IPS-18a (cell line): Measurements from ENCODE around the gene SLC15A4.
"Not testable (repeated sequence)": the region's sequence is repeated elsewhere in the genome, so short reads cannot be mapped to it uniquely, and the experiment has no call there.

Experiments used
- H3K27ac ChIP-seq: one replicate; pipeline ENCODE4 v1.5.1; 2013; ENCODE audit warnings: low read length
- H3K27me3 ChIP-seq: one replicate; pipeline ENCODE4 v1.6.1; 2013; ENCODE audit warnings: mild to moderate bottlenecking, low read length; ENCODE audit not compliant: control insufficient read depth, insufficient read depth
- H3K36me3 ChIP-seq: one replicate; pipeline ENCODE4 v1.6.1; 2013; ENCODE audit warnings: low read depth, low read length; ENCODE audit not compliant: control insufficient read depth
- H3K4me1 ChIP-seq: one replicate; pipeline ENCODE4 v1.6.1; 2013; ENCODE audit warnings: low read depth, low read length; ENCODE audit not compliant: control insufficient read depth
- H3K4me3 ChIP-seq: one replicate; pipeline ENCODE4 v1.5.1; 2013; ENCODE audit warnings: low read length
- H3K9ac ChIP-seq: one replicate; pipeline ENCODE4 v1.6.1; 2013; ENCODE audit warnings: mild to moderate bottlenecking, low read length, moderate library complexity
- H3K9me3 ChIP-seq: one replicate; pipeline ENCODE4 v1.6.1; 2013; ENCODE audit warnings: low read depth, low read length; ENCODE audit not compliant: control insufficient read depth

Gene SLC15A4

GRCh38 chr12:128810182-128811127 lies 13.3 kb downstream of the SLC15A4 start:
- no peak overlapping the region for H3K27ac ChIP-seq

GRCh38 chr12:128808651-128809050 lies 15.1 kb downstream of the SLC15A4 start:
- peaks cover 13% of the 10 kb centered on the region for H3K9me3 ChIP-seq
- no peaks in the 10 kb centered on the region for H3K4me1 ChIP-seq
- H3K9ac ChIP-seq: no peak overlapping the region
- H3K27me3 ChIP-seq: no peaks in the 10 kb centered on the region
- H3K4me3 ChIP-seq: no peak overlapping the region
- H3K27ac ChIP-seq: no peak overlapping the region
- peaks cover 17% of the 10 kb centered on the region for H3K36me3 ChIP-seq

More at GRCh38 chr12:128810182-128811127, 13.3 kb downstream of the SLC15A4 start:
- Histone ChIP-seq H3K27me3 (no peaks in the 10 kb centered on the region), H3K9me3 (peaks cover 21% of the 10 kb centered on the region), H3K36me3 (peaks cover 13% of the 10 kb centered on the region), H3K4me3 (no peak overlapping the region), H3K4me1 (no peaks in the 10 kb centered on the region), H3K9ac (no peak overlapping the region)

- Histone ChIP-seq H3K27ac (no peak overlapping the region), H3K4me1 (no peaks in the 10 kb centered on the region), H3K27me3 (no peaks in the 10 kb centered on the region), H3K9me3 (peaks cover 16% of the 10 kb centered on the region), H3K9ac (no peak overlapping the region), H3K4me3 (no peak overlapping the region), H3K36me3 (peaks cover 17% of the 10 kb centered on the region)
These were observed 16.5 kb downstream of the SLC15A4 start for GRCh38 chr12:128807161-128807724.

- Histone ChIP-seq H3K4me3 (no peak overlapping the region), H3K27ac (no peak overlapping the region), H3K9ac (no peak overlapping the region), H3K9me3 (peaks cover 16% of the 10 kb centered on the region), H3K27me3 (no peaks in the 10 kb centered on the region), H3K36me3 (peaks cover 17% of the 10 kb centered on the region), H3K4me1 (no peaks in the 10 kb centered on the region)
These were observed 17.2 kb downstream of the SLC15A4 start for GRCh38 chr12:128806573-128806972.

- H3K9me3 ChIP-seq: peaks cover 12% of the 10 kb centered on the region
- not testable (repeated sequence) for H3K4me1 ChIP-seq, H3K9ac ChIP-seq, H3K27me3 ChIP-seq, H3K4me3 ChIP-seq, H3K27ac ChIP-seq
- peaks cover 25% of the 10 kb centered on the region for H3K36me3 ChIP-seq
These were observed 18.4 kb downstream of the SLC15A4 start for GRCh38 chr12:128805406-128805805.

- Histone ChIP-seq H3K9me3 (peaks cover 12% of the 10 kb centered on the region), H3K4me1 (no peaks in the 10 kb centered on the region), H3K36me3 (peaks cover 25% of the 10 kb centered on the region)
These were observed 19.0 kb downstream of the SLC15A4 start for GRCh38 chr12:128804762-128805161.

GRCh38 chr12:128803788-128804187 lies 20.0 kb downstream of the SLC15A4 start:
- Histone ChIP-seq H3K4me3 (no peak overlapping the region), H3K9me3 (peaks cover 12% of the 10 kb centered on the region), H3K36me3 (peaks cover 27% of the 10 kb centered on the region), H3K4me1 (no peaks in the 10 kb centered on the region), H3K9ac (no peak overlapping the region), H3K27me3 (no peaks in the 10 kb centered on the region), H3K27ac (no peak overlapping the region)

More at GRCh38 chr12:128804762-128805161, 19.0 kb downstream of the SLC15A4 start:
- Histone ChIP-seq H3K9ac (no peak overlapping the region), H3K27ac (no peak overlapping the region), H3K27me3 (no peaks in the 10 kb centered on the region), H3K4me3 (no peak overlapping the region)

- no peaks in the 10 kb centered on the region for H3K27me3 ChIP-seq
- H3K4me1 ChIP-seq: peaks cover 2% of the 10 kb centered on the region
- peaks cover 13% of the 10 kb centered on the region for H3K9me3 ChIP-seq
- H3K4me3 ChIP-seq: no peak overlapping the region
- H3K27ac ChIP-seq: no peak overlapping the region
- peaks cover 24% of the 10 kb centered on the region for H3K36me3 ChIP-seq
- no peak overlapping the region for H3K9ac ChIP-seq
These were observed 21.0 kb downstream of the SLC15A4 start for GRCh38 chr12:128802756-128803155.

- H3K9me3 ChIP-seq: peaks cover 12% of the 10 kb centered on the region
- peaks cover 2% of the 10 kb centered on the region for H3K4me1 ChIP-seq
- H3K27me3 ChIP-seq: no peaks in the 10 kb centered on the region
- no peak overlapping the region for H3K4me3 ChIP-seq
- no peak overlapping the region for H3K9ac ChIP-seq
- no peak overlapping the region for H3K27ac ChIP-seq
- H3K36me3 ChIP-seq: peaks cover 21% of the 10 kb centered on the region
These were observed 21.8 kb downstream of the SLC15A4 start for GRCh38 chr12:128801879-128802391.

GRCh38 chr12:128800606-128801005 lies 23.2 kb downstream of the SLC15A4 start:
- Histone ChIP-seq H3K27ac (no peak overlapping the region), H3K36me3 (peaks cover 21% of the 10 kb centered on the region)

GRCh38 chr12:128798571-128799341 lies 25.0 kb downstream of the SLC15A4 start:
- no peak overlapping the region for H3K4me3 ChIP-seq
- peaks cover 18% of the 10 kb centered on the region for H3K36me3 ChIP-seq
- H3K9ac ChIP-seq: no peak overlapping the region
- H3K4me1 ChIP-seq: peaks cover 2% of the 10 kb centered on the region
- H3K27me3 ChIP-seq: no peaks in the 10 kb centered on the region
- no peak overlapping the region for H3K27ac ChIP-seq
- H3K9me3 ChIP-seq: peaks cover 16% of the 10 kb centered on the region

More at GRCh38 chr12:128800606-128801005, 23.2 kb downstream of the SLC15A4 start:
- H3K4me3 ChIP-seq: no peak overlapping the region
- H3K4me1 ChIP-seq: peaks cover 2% of the 10 kb centered on the region
- no peaks in the 10 kb centered on the region for H3K27me3 ChIP-seq
- H3K9me3 ChIP-seq: peaks cover 12% of the 10 kb centered on the region
- H3K9ac ChIP-seq: no peak overlapping the region
